SKM-1 treated with dmso at 0.1 percent for 144 hours (cell line): ENCODE data around the gene TMEM145.
A peak's percentile ranks its signal among the peaks of the same experiment; 100 is the strongest.

ENCODE experiments used
- DNase-seq: peaks from one replicate; lab custom pipeline; 2025; ENCODE audit not compliant: unreplicated experiment; lab: John Stamatoyannopoulos, UW

The TMEM145 gene

DNA sequence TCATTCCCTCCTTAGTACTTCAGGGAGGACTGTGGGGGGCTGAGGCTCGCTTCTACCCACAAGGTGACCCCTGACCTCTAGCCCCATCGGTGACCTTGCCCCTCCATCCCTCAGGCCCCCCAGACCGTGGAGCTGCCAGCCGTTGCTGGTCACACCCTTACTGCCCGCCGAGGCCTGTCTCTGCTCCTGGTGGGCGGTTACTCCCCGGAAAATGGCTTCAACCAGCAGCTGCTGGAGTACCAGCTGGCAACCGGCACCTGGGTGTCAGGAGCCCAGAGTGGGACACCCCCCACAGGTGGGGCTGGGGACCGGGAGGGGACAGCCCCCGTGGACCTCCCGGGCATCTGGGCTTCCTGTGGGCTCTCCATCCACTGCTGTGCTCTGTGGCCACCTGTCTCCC, 44.2 kb downstream of the TMEM145 start:
- no peak for DNase-seq

DNA sequence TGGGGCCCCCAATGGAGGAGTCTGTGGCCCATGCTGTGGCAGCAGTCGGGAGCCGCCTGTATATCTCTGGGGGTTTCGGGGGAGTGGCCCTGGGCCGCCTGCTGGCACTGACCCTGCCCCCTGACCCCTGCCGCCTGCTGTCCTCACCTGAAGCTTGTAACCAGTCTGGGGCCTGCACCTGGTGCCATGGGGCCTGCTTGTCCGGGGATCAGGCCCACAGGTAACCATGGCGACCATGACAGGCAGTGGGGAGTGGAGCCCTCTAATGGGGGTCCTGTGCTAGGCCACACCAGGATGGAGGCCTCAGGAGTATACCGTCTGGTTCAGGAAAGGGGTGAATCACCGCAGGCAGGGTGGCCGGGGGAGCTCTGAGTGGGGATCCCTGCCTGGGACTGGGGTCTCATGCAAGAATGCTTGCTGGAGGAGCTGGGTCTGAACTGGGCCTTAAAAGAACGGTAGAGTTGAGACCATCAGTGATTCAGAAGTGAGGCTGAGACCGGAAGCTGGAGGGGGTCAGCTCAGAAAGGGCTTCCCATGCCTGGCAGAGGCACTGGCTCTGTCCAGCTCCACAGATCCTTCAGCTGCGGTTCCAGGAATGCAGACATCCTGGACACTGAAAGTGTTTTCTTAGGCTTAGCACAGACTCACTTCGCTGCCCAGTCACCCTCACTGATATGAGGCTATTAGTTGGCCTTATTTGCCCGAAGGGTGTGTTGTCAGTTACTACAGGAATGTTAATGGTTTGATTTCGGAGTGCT, 47.9 kb downstream of the TMEM145 start:
- no peak for DNase-seq

DNA sequence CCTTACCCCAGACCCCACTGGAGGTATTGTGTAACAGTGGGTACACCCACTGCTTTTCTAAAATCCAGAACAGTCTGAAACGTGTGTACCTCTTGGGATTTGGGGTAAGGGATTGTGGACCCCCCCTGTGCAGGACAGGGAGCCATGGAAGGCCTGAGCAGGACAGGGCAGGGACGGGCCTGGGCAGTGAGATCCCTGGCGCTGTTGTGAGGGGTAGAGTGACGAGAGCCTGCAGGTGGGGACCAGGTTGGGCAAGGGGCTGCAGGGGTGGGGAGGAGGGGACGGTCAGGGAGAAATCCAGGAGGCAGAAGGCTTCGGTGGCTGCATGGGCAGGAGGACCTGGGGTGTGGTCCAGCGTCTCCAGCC, 48.4 kb downstream of the TMEM145 start:
- DNase-seq = no peak

DNA sequence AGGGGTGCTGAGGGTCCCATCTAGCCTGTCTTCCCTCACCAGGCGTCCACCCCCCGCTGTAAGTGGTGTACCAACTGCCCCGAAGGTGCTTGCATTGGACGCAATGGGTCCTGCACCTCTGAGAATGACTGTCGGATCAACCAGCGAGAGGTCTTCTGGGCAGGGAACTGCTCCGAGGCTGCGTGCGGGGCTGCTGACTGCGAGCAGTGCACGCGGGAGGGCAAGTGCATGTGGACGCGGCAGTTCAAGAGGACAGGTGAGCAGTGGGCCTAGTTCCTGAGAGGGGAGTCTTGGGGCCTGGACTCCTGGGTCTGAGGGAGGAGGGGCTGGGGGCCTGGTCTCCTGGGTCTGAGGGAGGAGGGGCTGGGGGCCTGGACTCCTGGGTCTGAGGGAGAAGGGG, 49.2 kb downstream of the TMEM145 start:
- DNase-seq = no peak

DNA sequence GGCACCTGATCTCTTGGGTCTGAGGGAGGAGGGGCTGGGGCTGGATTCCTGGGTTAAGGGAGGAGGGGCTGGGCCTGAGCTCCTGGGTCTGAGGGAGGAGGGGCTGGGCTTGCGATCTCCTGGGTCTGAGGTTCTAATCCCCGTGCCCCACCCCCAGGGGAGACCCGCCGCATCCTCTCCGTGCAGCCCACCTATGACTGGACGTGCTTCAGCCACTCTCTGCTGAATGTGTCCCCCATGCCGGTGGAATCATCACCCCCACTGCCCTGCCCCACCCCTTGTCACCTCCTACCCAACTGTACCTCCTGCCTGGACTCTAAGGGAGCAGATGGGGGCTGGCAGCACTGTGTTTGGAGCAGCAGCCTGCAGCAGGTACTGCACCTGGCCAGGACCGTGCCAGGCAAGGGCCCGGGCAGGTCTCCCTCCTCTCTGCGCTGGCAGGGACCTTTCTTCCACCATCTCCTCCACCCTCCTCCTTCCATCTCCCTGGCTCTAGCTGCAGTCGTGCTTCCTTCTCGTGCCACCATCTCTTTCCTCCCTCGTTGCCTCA, 49.9 kb downstream of the TMEM145 start:
- no peak for DNase-seq

DNA sequence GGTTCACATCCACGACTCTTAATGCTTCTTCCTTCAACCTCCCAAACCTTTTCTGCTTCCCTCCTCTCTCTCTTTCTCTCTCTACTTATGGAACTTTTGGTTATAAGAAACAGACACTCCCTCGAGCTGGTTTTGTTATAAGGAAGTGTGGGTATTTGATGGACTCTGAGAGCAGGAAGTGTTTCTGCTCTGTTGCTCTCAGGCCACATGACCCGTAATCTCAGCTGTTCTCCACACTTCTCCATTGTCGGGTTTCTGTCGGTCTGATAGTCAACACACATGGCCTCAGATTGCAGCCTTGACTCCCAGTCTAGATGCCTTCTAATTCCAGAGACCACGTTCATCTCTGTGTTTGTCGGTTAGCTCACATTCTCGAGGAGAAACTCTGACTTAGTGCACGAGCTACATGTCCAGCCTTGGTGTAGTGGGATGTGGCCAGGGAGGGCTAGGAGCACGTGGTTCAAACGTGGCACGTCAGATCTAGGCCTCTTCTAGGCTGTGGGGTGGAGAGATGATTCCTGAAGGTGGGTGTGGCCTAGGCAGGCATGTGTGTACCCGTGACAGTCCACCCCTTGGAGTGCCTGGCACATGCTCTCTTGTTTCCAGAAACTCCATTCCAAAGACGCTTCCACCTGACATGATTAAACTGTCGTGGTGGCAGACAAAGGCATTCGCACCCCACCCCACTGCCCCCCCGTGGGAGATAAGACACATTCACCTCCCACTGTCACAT, 50.7 kb downstream of the TMEM145 start:
- peak; percentile 1 for DNase-seq

DNA sequence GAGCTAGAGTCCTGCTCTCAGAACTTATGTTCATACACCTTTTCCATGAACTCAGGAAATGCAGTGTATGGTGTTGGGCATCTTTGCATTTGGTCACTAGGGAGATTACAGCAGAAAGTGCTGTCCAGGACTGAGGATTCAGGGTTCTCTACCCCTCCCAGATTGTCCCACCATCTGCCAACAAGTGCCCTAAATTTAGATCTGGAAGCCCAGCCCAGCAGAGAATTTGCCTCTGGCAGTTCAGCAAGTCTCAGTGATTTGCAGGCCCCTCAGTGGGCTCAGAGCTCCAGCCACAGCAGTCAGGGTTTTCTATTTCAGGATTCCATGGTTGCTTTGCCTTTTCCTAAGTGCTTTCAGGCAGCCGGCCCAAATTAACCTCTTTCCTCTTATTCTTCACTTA, 53.6 kb downstream of the TMEM145 start:
- DNase-seq = no peak

DNA sequence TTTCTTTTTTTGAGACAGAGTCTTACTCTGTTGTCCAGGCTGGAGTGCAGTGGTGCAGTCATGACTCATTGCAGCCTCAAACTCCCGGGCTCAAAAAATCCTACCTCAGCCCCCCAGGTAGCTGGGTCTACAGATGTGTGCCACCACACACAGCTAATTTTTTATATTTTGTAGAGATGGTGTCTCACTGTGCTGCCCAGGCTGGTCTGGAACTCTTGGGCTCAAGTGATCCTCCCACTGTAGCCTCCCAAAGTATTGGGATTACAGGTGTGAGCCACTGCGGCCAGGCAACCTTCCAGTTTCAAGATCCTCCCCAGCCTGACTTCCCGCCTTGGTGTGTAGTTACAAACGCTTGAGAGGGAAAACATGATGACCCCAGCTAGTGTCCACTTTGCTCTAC, 54.8 kb downstream of the TMEM145 start:
- DNase-seq = no peak

DNA sequence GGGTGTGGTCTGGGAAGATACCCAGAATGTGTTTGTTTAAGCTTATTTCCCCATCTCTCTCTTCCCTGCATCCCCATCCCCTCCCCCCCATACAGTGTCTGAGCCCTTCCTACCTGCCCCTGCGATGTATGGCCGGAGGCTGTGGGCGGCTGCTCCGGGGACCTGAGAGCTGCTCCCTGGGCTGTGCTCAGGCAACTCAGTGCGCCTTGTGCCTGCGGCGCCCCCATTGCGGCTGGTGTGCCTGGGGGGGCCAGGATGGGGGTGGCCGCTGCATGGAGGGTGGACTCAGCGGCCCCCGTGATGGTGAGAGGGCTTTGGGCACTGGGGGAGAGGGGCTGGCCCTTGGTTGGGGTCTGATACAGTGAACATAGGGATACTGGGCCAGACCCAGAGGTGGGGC, 55.3 kb downstream of the TMEM145 start:
- no peak for DNase-seq

DNA sequence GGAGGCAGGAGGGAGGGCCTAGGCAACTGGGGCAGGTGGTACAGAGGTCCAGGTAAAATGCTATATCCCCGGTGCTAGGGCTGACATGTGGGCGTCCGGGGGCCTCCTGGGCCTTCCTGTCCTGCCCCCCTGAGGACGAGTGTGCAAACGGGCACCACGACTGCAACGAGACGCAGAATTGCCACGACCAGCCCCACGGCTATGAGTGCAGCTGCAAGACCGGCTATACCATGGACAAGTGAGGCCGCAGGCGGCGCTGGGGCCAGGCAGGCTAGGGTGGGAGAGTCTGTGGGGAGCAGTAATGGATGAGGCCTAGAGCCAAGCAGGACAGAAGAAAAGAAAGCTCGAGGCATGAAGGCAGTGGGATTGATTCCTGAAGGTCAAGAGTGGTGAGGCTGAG, 55.7 kb downstream of the TMEM145 start:
- DNase-seq = no peak

DNA sequence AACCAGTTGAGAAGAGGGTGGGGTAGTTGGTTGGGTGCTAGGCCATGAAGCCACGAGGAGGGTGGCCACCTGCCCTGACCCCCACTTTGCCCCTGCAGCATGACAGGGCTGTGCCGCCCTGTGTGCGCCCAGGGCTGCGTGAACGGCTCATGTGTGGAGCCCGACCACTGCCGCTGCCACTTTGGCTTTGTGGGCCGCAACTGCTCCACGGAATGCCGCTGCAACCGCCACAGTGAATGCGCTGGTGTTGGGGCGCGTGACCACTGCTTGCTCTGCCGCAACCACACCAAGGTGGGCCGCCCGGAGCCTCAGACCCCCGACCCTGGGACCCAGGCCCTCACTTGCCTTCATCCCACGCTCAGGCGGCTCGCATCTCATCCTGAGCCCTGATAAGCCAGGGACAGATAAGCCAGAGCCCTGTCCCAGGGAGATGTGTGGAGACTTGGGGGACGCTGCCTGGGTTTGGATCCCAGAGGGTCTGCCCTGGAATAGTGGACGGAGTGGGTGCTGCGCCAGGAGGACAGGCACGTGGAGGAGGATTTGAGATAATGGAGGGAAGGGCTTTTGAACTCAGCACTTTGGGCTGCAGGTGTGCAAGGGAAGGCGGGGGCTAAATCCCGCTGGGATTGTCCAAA, 56.4 kb downstream of the TMEM145 start:
- no peak for DNase-seq

DNA sequence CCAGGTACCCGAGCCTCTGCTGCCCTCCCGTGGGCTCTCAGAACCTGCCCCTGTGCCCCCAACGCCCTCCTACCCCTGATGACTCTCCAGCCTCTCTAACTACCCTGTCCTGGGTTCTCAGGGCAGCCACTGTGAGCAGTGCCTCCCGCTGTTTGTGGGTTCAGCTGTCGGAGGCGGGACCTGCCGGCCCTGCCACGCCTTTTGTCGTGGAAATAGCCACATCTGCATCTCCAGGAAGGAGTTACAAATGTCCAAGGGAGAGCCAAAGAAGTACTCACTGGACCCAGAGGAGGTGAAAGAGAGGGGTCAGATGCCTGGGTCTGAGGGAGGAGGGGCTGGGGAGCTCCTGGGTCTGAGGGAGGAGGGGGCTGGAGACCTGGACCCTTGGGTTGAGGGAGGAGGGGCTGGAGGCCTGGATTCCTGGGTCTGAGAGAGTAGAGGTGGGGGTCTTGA, 57.0 kb downstream of the TMEM145 start:
- no peak for DNase-seq

DNA sequence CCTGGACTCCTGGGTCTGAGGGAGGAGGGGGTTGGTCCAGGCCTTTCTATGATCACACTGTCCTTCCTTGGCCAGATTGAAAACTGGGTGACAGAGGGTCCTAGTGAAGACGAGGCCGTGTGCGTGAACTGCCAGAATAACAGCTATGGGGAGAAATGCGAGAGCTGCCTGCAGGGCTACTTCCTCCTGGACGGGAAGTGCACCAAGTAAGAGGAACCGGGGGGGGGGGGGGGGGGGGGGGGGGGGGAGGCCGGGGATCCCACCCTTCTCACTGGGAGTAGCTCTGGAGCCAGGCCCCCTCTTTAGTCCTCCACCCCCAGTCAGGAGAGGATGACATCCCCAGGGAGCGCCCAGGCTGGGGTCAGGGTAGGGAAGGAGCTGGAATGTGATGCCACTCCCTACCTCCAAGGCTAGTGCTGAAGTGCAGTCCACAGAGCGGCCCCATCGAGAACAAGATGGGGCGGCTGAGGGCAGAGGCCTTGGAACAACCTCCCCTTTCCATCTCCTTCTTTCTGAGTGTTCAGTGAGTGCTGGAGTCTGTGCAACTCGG, 57.6 kb downstream of the TMEM145 start:
- DNase-seq = no peak
